ENCODE results near the gene MYO5C. TPM values are rescaled to one million over a fixed set of nuclear protein-coding genes. Genes with fewer than 3 reads are reported as not detected.

The MYO5C gene
- total RNA-seq, 1 donor from 2014 or later = 4.5 TPM

DNA sequence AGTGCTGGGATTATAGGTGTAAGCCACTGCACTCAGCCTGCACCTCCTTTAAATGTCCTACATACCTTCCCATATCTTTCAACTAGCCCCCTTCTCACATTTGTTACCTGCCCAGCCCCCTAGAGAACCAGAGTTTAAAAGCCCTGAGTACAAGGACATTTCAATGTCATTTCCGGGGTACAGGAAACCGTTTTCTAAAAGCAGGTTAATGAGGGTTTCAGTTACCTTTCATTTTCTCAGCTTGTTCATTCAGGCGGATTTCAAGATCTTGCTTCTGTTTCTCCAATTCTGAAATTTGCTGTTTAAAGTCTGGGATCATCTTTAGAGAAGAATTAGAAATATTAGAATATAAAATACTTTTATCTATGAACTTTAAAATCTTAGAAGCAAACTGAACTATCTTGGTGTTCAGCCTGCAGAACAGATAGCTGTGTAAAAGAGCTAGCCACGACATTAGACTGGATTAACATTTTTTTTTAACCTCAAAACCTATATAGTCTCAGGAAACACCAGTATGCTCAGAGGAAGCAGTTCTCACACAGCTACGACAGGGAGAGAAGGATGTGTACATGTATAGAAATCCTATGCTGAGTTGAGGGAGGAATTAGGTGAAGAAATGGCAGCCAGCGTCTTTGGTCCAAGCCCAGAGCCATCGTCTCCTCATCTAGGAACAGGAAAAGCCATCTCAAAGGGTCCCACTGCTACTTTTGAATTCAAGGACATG, 74.5 kb downstream of the MYO5C start:
- TF ChIP-seq, protein P1, sequence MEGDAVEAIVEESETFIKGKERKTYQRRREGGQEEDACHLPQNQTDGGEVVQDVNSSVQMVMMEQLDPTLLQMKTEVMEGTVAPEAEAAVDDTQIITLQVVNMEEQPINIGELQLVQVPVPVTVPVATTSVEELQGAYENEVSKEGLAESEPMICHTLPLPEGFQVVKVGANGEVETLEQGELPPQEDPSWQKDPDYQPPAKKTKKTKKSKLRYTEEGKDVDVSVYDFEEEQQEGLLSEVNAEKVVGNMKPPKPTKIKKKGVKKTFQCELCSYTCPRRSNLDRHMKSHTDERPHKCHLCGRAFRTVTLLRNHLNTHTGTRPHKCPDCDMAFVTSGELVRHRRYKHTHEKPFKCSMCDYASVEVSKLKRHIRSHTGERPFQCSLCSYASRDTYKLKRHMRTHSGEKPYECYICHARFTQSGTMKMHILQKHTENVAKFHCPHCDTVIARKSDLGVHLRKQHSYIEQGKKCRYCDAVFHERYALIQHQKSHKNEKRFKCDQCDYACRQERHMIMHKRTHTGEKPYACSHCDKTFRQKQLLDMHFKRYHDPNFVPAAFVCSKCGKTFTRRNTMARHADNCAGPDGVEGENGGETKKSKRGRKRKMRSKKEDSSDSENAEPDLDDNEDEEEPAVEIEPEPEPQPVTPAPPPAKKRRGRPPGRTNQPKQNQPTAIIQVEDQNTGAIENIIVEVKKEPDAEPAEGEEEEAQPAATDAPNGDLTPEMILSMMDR (IDR thresholded peaks at IDR 0.05; ENCODE audit: insufficient read depth, low read depth, low read length) = no peak
- no peak for TF ChIP-seq EZH2 (IDR thresholded peaks at IDR 0.05; ENCODE audit: insufficient read depth, low read length)
- peaks cover 3% of the 10 kb centered on the region for H3K4me1 ChIP-seq (ENCODE audit: insufficient read depth, low read length)
- H3K27ac ChIP-seq (ENCODE audit: low read depth, low read length) = no peak overlapping the region
- H3K9me3 Mint-ChIP-seq (ENCODE audit: unreplicated experiment) = no peaks in the 10 kb centered on the region
- H3K4me3 ChIP-seq (ENCODE audit: insufficient read depth, low read depth, low read length) = no peak overlapping the region
- peaks cover 11% of the 10 kb centered on the region for H3K36me3 Mint-ChIP-seq (ENCODE audit: low read depth, unreplicated experiment)
- no peaks in the 10 kb centered on the region for H3K36me3 ChIP-seq (ENCODE audit: insufficient read depth, low read length)
- no peak overlapping the region for H3K4me3 Mint-ChIP-seq (ENCODE audit: unreplicated experiment)
- H3K79me2 ChIP-seq (ENCODE audit: insufficient read depth, low read length) = no peaks in the 10 kb centered on the region
- H3K9ac ChIP-seq (ENCODE audit: low read length) = no peak overlapping the region
- no peaks in the 10 kb centered on the region for H3K27me3 ChIP-seq (ENCODE audit: insufficient read depth, low read length)
- no peaks in the 10 kb centered on the region for H3K9me3 ChIP-seq (ENCODE audit: insufficient read depth, low read depth, low read length)
- FAIRE-seq (no peak), DNase-seq (ENCODE audit: low read depth) (no peak)
- H3K4me1 Mint-ChIP-seq (ENCODE audit: low read depth, unreplicated experiment) = no peaks in the 10 kb centered on the region
- H2AFZ ChIP-seq (ENCODE audit: low read depth, low read length) = no peak overlapping the region
- H3K4me2 ChIP-seq (ENCODE audit: low read length) = no peak overlapping the region
- no peaks in the 10 kb centered on the region for H4K20me1 ChIP-seq (ENCODE audit: insufficient read depth, low read length)
- H3K27me3 Mint-ChIP-seq (ENCODE audit: low read depth, unreplicated experiment) = peaks cover 5% of the 10 kb centered on the region
- no peak overlapping the region for H3K27ac Mint-ChIP-seq (ENCODE audit: unreplicated experiment)

- Histone ChIP-seq H3K4me1 (ENCODE audit: insufficient read depth, low read length) (peaks cover 3% of the 10 kb centered on the region), H3K9ac (ENCODE audit: low read length) (no peak overlapping the region), H3K27ac (ENCODE audit: low read depth, low read length) (no peak overlapping the region), H2AFZ (ENCODE audit: low read depth, low read length) (no peak overlapping the region), H3K27me3 (ENCODE audit: insufficient read depth, low read length) (no peaks in the 10 kb centered on the region), H3K4me2 (ENCODE audit: low read length) (no peak overlapping the region), H3K9me3 (ENCODE audit: insufficient read depth, low read depth, low read length) (no peaks in the 10 kb centered on the region), H4K20me1 (ENCODE audit: insufficient read depth, low read length) (no peaks in the 10 kb centered on the region), H3K79me2 (ENCODE audit: insufficient read depth, low read length) (no peaks in the 10 kb centered on the region), H3K36me3 (ENCODE audit: insufficient read depth, low read length) (no peaks in the 10 kb centered on the region), H3K4me3 (ENCODE audit: insufficient read depth, low read depth, low read length) (no peak overlapping the region)
- peaks cover 11% of the 10 kb centered on the region for H3K36me3 Mint-ChIP-seq (ENCODE audit: low read depth, unreplicated experiment)
- no peak overlapping the region for H3K4me3 Mint-ChIP-seq (ENCODE audit: unreplicated experiment)
- no peak for TF ChIP-seq EZH2 (IDR thresholded peaks at IDR 0.05; ENCODE audit: insufficient read depth, low read length)
- TF ChIP-seq, protein P1 (IDR thresholded peaks at IDR 0.05; ENCODE audit: insufficient read depth, low read depth, low read length) = no peak
- peaks cover 5% of the 10 kb centered on the region for H3K27me3 Mint-ChIP-seq (ENCODE audit: low read depth, unreplicated experiment)
- FAIRE-seq (no peak), DNase-seq (ENCODE audit: low read depth) (no peak)
- H3K27ac Mint-ChIP-seq (ENCODE audit: unreplicated experiment) = no peak overlapping the region
- no peaks in the 10 kb centered on the region for H3K9me3 Mint-ChIP-seq (ENCODE audit: unreplicated experiment)
- H3K4me1 Mint-ChIP-seq (ENCODE audit: low read depth, unreplicated experiment) = no peaks in the 10 kb centered on the region
Measured at GRCh38 chr15:52220251-52220650, 75.4 kb downstream of the MYO5C start.

- Histone ChIP-seq H3K4me3 (ENCODE audit: insufficient read depth, low read depth, low read length) (no peak overlapping the region), H2AFZ (ENCODE audit: low read depth, low read length) (no peak overlapping the region), H3K9ac (ENCODE audit: low read length) (no peak overlapping the region), H3K9me3 (ENCODE audit: insufficient read depth, low read depth, low read length) (no peaks in the 10 kb centered on the region), H4K20me1 (ENCODE audit: insufficient read depth, low read length) (no peaks in the 10 kb centered on the region), H3K4me2 (ENCODE audit: low read length) (no peak overlapping the region), H3K79me2 (ENCODE audit: insufficient read depth, low read length) (no peaks in the 10 kb centered on the region), H3K36me3 (ENCODE audit: insufficient read depth, low read length) (no peaks in the 10 kb centered on the region), H3K27ac (ENCODE audit: low read depth, low read length) (no peak overlapping the region), H3K27me3 (ENCODE audit: insufficient read depth, low read length) (no peaks in the 10 kb centered on the region), H3K4me1 (ENCODE audit: insufficient read depth, low read length) (peaks cover 3% of the 10 kb centered on the region)
- TF ChIP-seq, protein P1 (IDR thresholded peaks at IDR 0.05; ENCODE audit: insufficient read depth, low read depth, low read length) = no peak
- no peak for TF ChIP-seq EZH2 (IDR thresholded peaks at IDR 0.05; ENCODE audit: insufficient read depth, low read length)
- H3K4me1 Mint-ChIP-seq (ENCODE audit: low read depth, unreplicated experiment) = peaks cover under 1% of the 10 kb centered on the region
- DNase-seq (ENCODE audit: low read depth) (no peak), FAIRE-seq (no peak)
- no peak overlapping the region for H3K27ac Mint-ChIP-seq (ENCODE audit: unreplicated experiment)
- H3K27me3 Mint-ChIP-seq (ENCODE audit: low read depth, unreplicated experiment) = peaks cover 5% of the 10 kb centered on the region
- no peaks in the 10 kb centered on the region for H3K9me3 Mint-ChIP-seq (ENCODE audit: unreplicated experiment)
- H3K4me3 Mint-ChIP-seq (ENCODE audit: unreplicated experiment) = no peak overlapping the region
- peaks cover 11% of the 10 kb centered on the region for H3K36me3 Mint-ChIP-seq (ENCODE audit: low read depth, unreplicated experiment)
Measured at GRCh38 chr15:52218816-52219215, 76.8 kb downstream of the MYO5C start.

Measured in astrocyte (in vitro differentiated cells and primary cell).